ENCODE data around the gene VPREB3.

GRCh38 chr22:23774922-23775436 is 20.8 kb upstream of the VPREB3 start:
- TF ChIP-seq CTCF (IDR thresholded peaks at IDR 0.05; ENCODE audit: low read length) (no peak), EZH2phosphoT487 (IDR thresholded peaks at IDR 0.05; ENCODE audit: low read length) (no peak), EZH2 (optimal IDR thresholded peaks at IDR 0.05; ENCODE audit: low read depth, low read length) (no peak)
